GM23338 (cell line): Measurements from ENCODE around the gene PDK3. TPM values are rescaled to one million over a fixed set of nuclear protein-coding genes. Genes with fewer than 3 reads are reported as not detected.

Experiments used
- ATAC-seq: fragments of 200-7000 bp; cut with Tn5 transposase; 3 replicates; pipeline ENCODE4 v1.9.1; 2020
- DNase-seq: peaks from one replicate; pipeline ENCODE4 v3.0.0-alpha.2; 2015; ENCODE audit warnings: low spot score
- H2AFZ ChIP-seq: fragments of 200-600 bp; sonication (generic); 2 replicates; pipeline ENCODE4 v1.8.0; 2016; ENCODE audit warnings: antibody characterized with exemption, mild to moderate bottlenecking, moderate library complexity
- H3F3A ChIP-seq: fragments of 200-600 bp; sonication (generic); replicated peaks from 2 replicates; pipeline ENCODE4 v1.8.0; 2017; ENCODE audit warnings: antibody characterized with exemption, mixed run types, low read depth
- H3K27ac ChIP-seq: fragments of 200-600 bp; sonication (generic); 2 replicates; pipeline ENCODE4 v1.6.1; 2016; ENCODE audit warnings: low read depth
- H3K27me3 ChIP-seq: fragments of 200-600 bp; sonication (generic); 2 replicates; pipeline ENCODE4 v1.8.0; 2016; ENCODE audit warnings: mild to moderate bottlenecking, mixed run types, moderate library complexity; ENCODE audit not compliant: insufficient read depth
- H3K36me3 ChIP-seq: fragments of 200-600 bp; sonication (generic); 2 replicates; pipeline ENCODE4 v1.8.0; 2016; ENCODE audit warnings: mild to moderate bottlenecking; ENCODE audit not compliant: insufficient read depth
- H3K4me1 ChIP-seq: fragments of 200-600 bp; sonication (generic); 2 replicates; pipeline ENCODE4 v1.8.0; 2016; ENCODE audit warnings: mild to moderate bottlenecking, moderate library complexity; ENCODE audit not compliant: insufficient read depth
- H3K4me2 ChIP-seq: fragments of 200-600 bp; sonication (generic); 2 replicates; pipeline ENCODE4 v1.7.1; 2017; ENCODE audit warnings: mixed run types
- H3K4me3 ChIP-seq: fragments of 200-600 bp; sonication (generic); 2 replicates; pipeline ENCODE4 v1.6.1; 2016; ENCODE audit warnings: mixed run types
- H3K79me2 ChIP-seq: fragments of 200-600 bp; sonication (generic); replicated peaks from 2 replicates; pipeline ENCODE4 v1.8.0; 2017; ENCODE audit warnings: mild to moderate bottlenecking; ENCODE audit not compliant: insufficient read depth
- H3K9me2 ChIP-seq: fragments of 200-600 bp; sonication (generic); 2 replicates; pipeline ENCODE4 v1.8.0; 2017; ENCODE audit not compliant: insufficient read depth
- H4K20me1 ChIP-seq: fragments of 200-600 bp; sonication (generic); replicated peaks from 2 replicates; pipeline ENCODE4 v1.8.0; 2017; ENCODE audit warnings: mild to moderate bottlenecking; ENCODE audit not compliant: insufficient read depth
- H3K27ac Mint-ChIP-seq: 2 replicates; pipeline ENCODE4 v1.8.0; 2020; ENCODE audit warnings: inconsistent platforms, mild to moderate bottlenecking, moderate library complexity, mixed read lengths
- H3K27me3 Mint-ChIP-seq: 3 replicates; pipeline ENCODE4 v1.8.0; 2022; ENCODE audit warnings: low read depth, mild to moderate bottlenecking, moderate library complexity, mixed read lengths, inconsistent platforms; ENCODE audit not compliant: insufficient read depth, poor library complexity
- H3K36me3 Mint-ChIP-seq: 3 replicates; pipeline ENCODE4 v1.8.0; 2021; ENCODE audit warnings: low read depth, mild to moderate bottlenecking, inconsistent platforms, moderate library complexity, mixed read lengths
- H3K4me1 Mint-ChIP-seq: 3 replicates; pipeline ENCODE4 v1.8.0; 2020; ENCODE audit warnings: mild to moderate bottlenecking, inconsistent platforms, mixed read lengths
- H3K4me3 Mint-ChIP-seq: 3 replicates; pipeline ENCODE4 v1.8.0; 2021; ENCODE audit warnings: moderate library complexity, mild to moderate bottlenecking, inconsistent platforms, mixed read lengths
- H3K9me3 Mint-ChIP-seq: 3 replicates; pipeline ENCODE4 v1.8.0; 2020; ENCODE audit warnings: moderate library complexity, mild to moderate bottlenecking, inconsistent platforms, mixed read lengths
- CREB1 ChIP-seq: fragments of 250-450 bp; sonication (Bioruptor Pico); IDR thresholded peaks from 2 replicates; pipeline ENCODE4 v1.5.0; 2020; ENCODE audit warnings: low read depth, mild to moderate bottlenecking, moderate library complexity
- CTCF ChIP-seq, 2 experiments: fragments of 200-600 bp in 1 of 2; sonication (generic) in 1 of 2; conservative IDR thresholded peaks; 2 replicates each; pipeline versions ENCODE4 v1.5.1 to v1.6.1; 2016 to 2017; ENCODE audit warnings: antibody characterized with exemption in 2 of 2, low read depth in 2 of 2, mild to moderate bottlenecking in 2 of 2, moderate library complexity in 1 of 2
- ETS1 ChIP-seq: IDR thresholded peaks from 2 replicates; pipeline ENCODE4 v1.6.1; 2016; ENCODE audit warnings: antibody characterized with exemption
- EZH2 ChIP-seq: fragments of 200-600 bp; sonication (generic); IDR thresholded peaks from one replicate; pipeline ENCODE4 v1.8.0; 2017; ENCODE audit warnings: antibody characterized with exemption, mild to moderate bottlenecking, low read depth; ENCODE audit not compliant: unreplicated experiment
- EZH2phosphoT487 ChIP-seq: fragments of 200-600 bp; sonication (generic); IDR thresholded peaks from one replicate; pipeline ENCODE4 v1.8.1; 2018; ENCODE audit warnings: antibody characterized with exemption; ENCODE audit not compliant: unreplicated experiment
- JUNB ChIP-seq: IDR thresholded peaks from one replicate; pipeline ENCODE4 v1.6.1; 2016; ENCODE audit warnings: antibody characterized with exemption; ENCODE audit not compliant: unreplicated experiment
- NANOG ChIP-seq: IDR thresholded peaks from 2 replicates; pipeline ENCODE4 v1.6.1; 2016; ENCODE audit warnings: antibody characterized with exemption, borderline replicate concordance
- POLR2AphosphoS5 ChIP-seq: IDR thresholded peaks from 2 replicates; pipeline ENCODE4 v1.6.1; 2016; ENCODE audit warnings: antibody characterized with exemption, low read depth
- REST ChIP-seq: IDR thresholded peaks from one replicate; pipeline ENCODE4 v1.6.1; 2018; ENCODE audit warnings: antibody characterized with exemption; ENCODE audit not compliant: unreplicated experiment
- STAT1 ChIP-seq: IDR thresholded peaks from one replicate; pipeline ENCODE4 v1.6.1; 2016; ENCODE audit warnings: antibody characterized with exemption; ENCODE audit not compliant: unreplicated experiment
- ZNF114 ChIP-seq: fragments of 250-450 bp; sonication (Bioruptor Pico); IDR thresholded peaks from 2 replicates; pipeline ENCODE4 v1.5.0; 2020; ENCODE audit warnings: mild to moderate bottlenecking, moderate library complexity
- ZNF331 ChIP-seq: fragments of 250-450 bp; sonication (Bioruptor Pico); IDR thresholded peaks from 2 replicates; pipeline ENCODE4 v1.5.0; 2020; ENCODE audit warnings: low read depth, mild to moderate bottlenecking, moderate library complexity
- ZNF462 ChIP-seq: fragments of 250-450 bp; sonication (Bioruptor Pico); IDR thresholded peaks from 2 replicates; pipeline ENCODE4 v1.5.0; 2020; ENCODE audit warnings: mild to moderate bottlenecking, moderate library complexity
- polyA plus RNA-seq: library from polyadenylated mRNA; unstranded; fragments of >200 nt; fragmentation: Nextera tagmentation; extraction: Ambion mirVana; gene quantifications from 2 replicates; pipeline ENCODE4 v1.2.1, GENCODE V29; 2016
- total RNA-seq: library from RNA; depleted of rRNA; stranded (reverse); fragments of >200 nt; shearing (Covaris generic); gene quantifications from 2 replicates; pipeline ENCODE4 v1.2.3, GENCODE V29; 2014

PDK3 gene
- total and polyA plus RNA-seq, 2 experiments from 2014 or later: 35.7 to 51.2 TPM

- TF ChIP-seq EZH2phosphoT487: no peak
- no peak for TF ChIP-seq CREB1
- no peak for TF ChIP-seq ZNF462 (CRISPR knock-in tag)
- no peak for TF ChIP-seq REST
- no peak for TF ChIP-seq ETS1
- no peak for TF ChIP-seq STAT1
- no peak for TF ChIP-seq JUNB
- no peak for TF ChIP-seq ZNF114 (CRISPR knock-in tag)
- no peak for TF ChIP-seq EZH2
- no peak for TF ChIP-seq POLR2AphosphoS5
- TF ChIP-seq CTCF (conservative IDR thresholded peaks at IDR 0.05; ENCODE audit: low read depth in 2 of 2): no peak
- no peak for TF ChIP-seq NANOG
- no peak for TF ChIP-seq ZNF331 (CRISPR knock-in tag)
- peaks cover 4% of the 10 kb centered on the region for H3K27me3 Mint-ChIP-seq
- peak; percentile 73 for ATAC-seq
These were observed 39.3 kb upstream of the PDK3 start for GRCh38 chrX:24425806-24426205.

More at GRCh38 chrX:24425806-24426205, 39.3 kb upstream of the PDK3 start:
- Histone ChIP-seq H3K4me3 (no peak overlapping the region), H4K20me1 (no peaks in the 10 kb centered on the region), H2AFZ (no peak overlapping the region), H3K4me2 (no peak overlapping the region), H3K36me3 (no peaks in the 10 kb centered on the region), H3K4me1 (no peaks in the 10 kb centered on the region; the same call in 1 of the 2 replicates), H3K27ac (no peak overlapping the region), H3F3A (no peaks in the 10 kb centered on the region), H3K9me2 (no peaks in the 10 kb centered on the region), H3K79me2 (no peaks in the 10 kb centered on the region), H3K27me3 (no peaks in the 10 kb centered on the region)
- H3K4me3 Mint-ChIP-seq: no peak overlapping the region
- H3K9me3 Mint-ChIP-seq: no peaks in the 10 kb centered on the region
- H3K4me1 Mint-ChIP-seq: peaks cover 13% of the 10 kb centered on the region
- DNase-seq: peak; percentile 1
- no peak overlapping the region for H3K27ac Mint-ChIP-seq
- 0 out of 3 replicates have a peak, but pooled peaks cover 2% of the 10 kb centered on the region for H3K36me3 Mint-ChIP-seq
